ENCODE data around the gene PIBF1.
A peak's percentile ranks its signal among the peaks of the same experiment; 100 is the strongest.
"Not testable (repeated sequence)": the region's sequence is repeated elsewhere in the genome, so short reads cannot be mapped to it uniquely, and the experiment has no call there.

The PIBF1 gene

DNA sequence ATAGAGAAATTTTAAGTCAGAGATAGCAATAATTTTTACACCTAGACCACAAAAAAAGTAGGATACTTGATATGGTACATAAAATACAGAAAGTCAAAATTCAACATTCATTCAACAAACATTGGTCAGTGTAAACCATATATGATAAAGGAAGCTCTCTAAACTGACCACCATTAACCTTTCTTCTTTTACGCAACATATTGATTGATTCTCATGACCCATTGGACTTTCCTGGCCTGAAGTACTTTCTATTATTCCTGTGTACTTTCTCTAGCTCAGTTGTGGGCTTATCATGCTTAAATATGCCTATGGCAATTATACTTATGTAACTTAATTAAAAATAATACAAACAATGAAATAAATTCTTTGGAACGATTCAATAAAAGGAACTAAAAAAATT is 10.7 kb downstream of the PIBF1 start:
- no peaks in the 10 kb centered on the region for H3K27me3 Mint-ChIP-seq (ENCODE audit: low read depth)
- no peak for DNase-seq (ENCODE audit: low spot score)
- H3K9me3 Mint-ChIP-seq: peaks cover 8% of the 10 kb centered on the region
- H3K4me1 Mint-ChIP-seq (ENCODE audit: low read depth): peaks cover 8% of the 10 kb centered on the region
- H3K27ac Mint-ChIP-seq: no peak overlapping the region
- no peak overlapping the region for H3K4me3 Mint-ChIP-seq
- H3K36me3 Mint-ChIP-seq (ENCODE audit: low read depth): peaks cover 58% of the 10 kb centered on the region

DNA sequence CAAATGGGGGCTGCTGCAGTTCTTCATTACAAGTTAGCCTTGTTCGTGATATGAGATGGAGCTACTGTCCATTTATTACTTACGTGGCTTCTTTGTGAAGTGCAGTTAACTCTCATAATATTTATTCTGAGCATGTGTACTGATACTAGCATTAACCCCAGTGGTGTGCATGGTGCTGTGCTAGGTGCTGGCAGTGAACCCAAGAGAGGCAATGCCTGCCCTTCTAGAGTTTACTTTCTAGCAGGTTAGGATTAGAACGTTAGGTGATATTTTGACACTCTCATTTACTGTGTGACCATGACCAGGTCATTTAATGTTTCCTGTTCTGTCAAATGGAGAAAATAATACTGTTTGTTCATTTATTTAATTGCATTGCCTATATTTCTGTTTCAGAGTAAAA is 16.9 kb downstream of the PIBF1 start:
- H3K36me3 Mint-ChIP-seq (ENCODE audit: low read depth): peaks cover 45% of the 10 kb centered on the region
- peaks cover 7% of the 10 kb centered on the region for H3K4me1 Mint-ChIP-seq (ENCODE audit: low read depth)

GRCh38 chr13:72804301-72804700 is 22.4 kb downstream of the PIBF1 start:
- no peak for DNase-seq (ENCODE audit: low spot score)
- H3K9me3 Mint-ChIP-seq: no peaks in the 10 kb centered on the region
- H3K27ac Mint-ChIP-seq: peak overlapping the region; percentile 4
- no peaks in the 10 kb centered on the region for H3K4me1 Mint-ChIP-seq (ENCODE audit: low read depth)
- H3K4me3 Mint-ChIP-seq: no peak overlapping the region
- peaks cover 33% of the 10 kb centered on the region for H3K36me3 Mint-ChIP-seq (ENCODE audit: low read depth)
- no peaks in the 10 kb centered on the region for H3K27me3 Mint-ChIP-seq (ENCODE audit: low read depth)

More for the DNA sequence above, 16.9 kb downstream of the PIBF1 start:
- H3K27ac Mint-ChIP-seq: no peak overlapping the region
- H3K9me3 Mint-ChIP-seq: peaks cover 4% of the 10 kb centered on the region
- H3K4me3 Mint-ChIP-seq: no peak overlapping the region
- H3K27me3 Mint-ChIP-seq (ENCODE audit: low read depth): no peaks in the 10 kb centered on the region
- DNase-seq (ENCODE audit: low spot score): no peak

- Mint-ChIP-seq H3K27me3 (ENCODE audit: low read depth) (no peaks in the 10 kb centered on the region), H3K4me1 (ENCODE audit: low read depth) (no peaks in the 10 kb centered on the region)
Observed at GRCh38 chr13:72805676-72806346, 23.9 kb downstream of the PIBF1 start.

GRCh38 chr13:72806514-72806913 is 24.6 kb downstream of the PIBF1 start:
- not testable (repeated sequence) for H3K27me3 Mint-ChIP-seq (ENCODE audit: low read depth); DNase-seq (ENCODE audit: low spot score); H3K9me3 Mint-ChIP-seq; H3K27ac Mint-ChIP-seq; H3K4me3 Mint-ChIP-seq; H3K4me1 Mint-ChIP-seq (ENCODE audit: low read depth)
- H3K36me3 Mint-ChIP-seq (ENCODE audit: low read depth): peaks cover 28% of the 10 kb centered on the region

More at GRCh38 chr13:72805676-72806346, 23.9 kb downstream of the PIBF1 start:
- no peak for DNase-seq (ENCODE audit: low spot score)
- Mint-ChIP-seq H3K4me3 (no peak overlapping the region), H3K27ac (no peak overlapping the region), H3K9me3 (no peaks in the 10 kb centered on the region), H3K36me3 (ENCODE audit: low read depth) (peaks cover 32% of the 10 kb centered on the region)

- Mint-ChIP-seq H3K9me3 (no peaks in the 10 kb centered on the region), H3K4me1 (ENCODE audit: low read depth) (no peaks in the 10 kb centered on the region), H3K27me3 (ENCODE audit: low read depth) (no peaks in the 10 kb centered on the region), H3K36me3 (ENCODE audit: low read depth) (peaks cover 23% of the 10 kb centered on the region), H3K4me3 (no peak overlapping the region), H3K27ac (no peak overlapping the region)
- no peak for DNase-seq (ENCODE audit: low spot score)
Observed at GRCh38 chr13:72808917-72809500, 27.1 kb downstream of the PIBF1 start.

DNA sequence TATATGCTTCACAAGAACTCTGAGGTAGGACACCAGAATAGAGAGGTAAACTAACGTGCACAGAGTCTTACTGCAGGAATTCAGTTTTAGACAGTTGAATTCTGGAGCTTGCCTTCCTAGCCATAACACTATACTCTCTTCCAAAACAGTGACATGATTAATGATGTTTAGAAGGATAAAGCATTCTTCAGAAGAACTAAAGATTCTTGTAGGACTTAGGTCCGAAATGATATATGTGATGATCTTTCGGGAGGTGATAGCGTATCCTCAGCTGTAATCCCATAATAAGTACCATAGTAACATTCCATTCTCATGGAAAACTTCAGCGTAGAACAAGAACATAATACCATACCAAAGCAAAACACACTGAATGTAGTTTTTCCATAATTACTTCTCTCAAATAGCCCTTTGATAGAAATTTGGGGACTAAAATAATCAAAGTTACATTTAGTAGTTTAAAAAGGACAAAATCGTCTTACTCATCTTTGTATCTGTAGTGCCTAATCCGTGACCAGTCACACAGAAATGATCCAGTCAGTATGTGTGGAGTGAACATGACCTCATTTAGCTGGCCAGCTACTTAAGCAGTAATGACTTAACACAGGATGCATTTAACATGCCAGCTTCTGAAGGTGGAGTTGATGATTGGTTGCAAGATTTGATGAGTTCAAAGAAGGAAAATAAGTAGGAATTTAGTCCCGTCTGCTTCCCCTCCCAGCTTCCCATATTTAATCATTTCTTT is 38.4 kb downstream of the PIBF1 start:
- Mint-ChIP-seq H3K4me1 (ENCODE audit: low read depth) (peaks cover 4% of the 10 kb centered on the region), H3K27ac (no peak overlapping the region), H3K9me3 (no peaks in the 10 kb centered on the region), H3K27me3 (ENCODE audit: low read depth) (no peaks in the 10 kb centered on the region), H3K36me3 (ENCODE audit: low read depth) (peaks cover 23% of the 10 kb centered on the region), H3K4me3 (no peak overlapping the region)
- no peak for DNase-seq (ENCODE audit: low spot score)

GRCh38 chr13:72820898-72821279 is 39.0 kb downstream of the PIBF1 start:
- no peak for DNase-seq (ENCODE audit: low spot score)
- Mint-ChIP-seq H3K36me3 (ENCODE audit: low read depth) (peaks cover 23% of the 10 kb centered on the region), H3K9me3 (no peaks in the 10 kb centered on the region), H3K27me3 (ENCODE audit: low read depth) (no peaks in the 10 kb centered on the region), H3K4me3 (no peak overlapping the region), H3K4me1 (ENCODE audit: low read depth) (peaks cover 4% of the 10 kb centered on the region), H3K27ac (no peak overlapping the region)

- Mint-ChIP-seq H3K4me3 (no peak overlapping the region), H3K9me3 (no peaks in the 10 kb centered on the region), H3K27me3 (ENCODE audit: low read depth) (no peaks in the 10 kb centered on the region), H3K27ac (no peak overlapping the region), H3K4me1 (ENCODE audit: low read depth) (peaks cover 4% of the 10 kb centered on the region), H3K36me3 (ENCODE audit: low read depth) (peaks cover 31% of the 10 kb centered on the region)
- no peak for DNase-seq (ENCODE audit: low spot score)
Observed at GRCh38 chr13:72823081-72823480, 41.1 kb downstream of the PIBF1 start.

DNA sequence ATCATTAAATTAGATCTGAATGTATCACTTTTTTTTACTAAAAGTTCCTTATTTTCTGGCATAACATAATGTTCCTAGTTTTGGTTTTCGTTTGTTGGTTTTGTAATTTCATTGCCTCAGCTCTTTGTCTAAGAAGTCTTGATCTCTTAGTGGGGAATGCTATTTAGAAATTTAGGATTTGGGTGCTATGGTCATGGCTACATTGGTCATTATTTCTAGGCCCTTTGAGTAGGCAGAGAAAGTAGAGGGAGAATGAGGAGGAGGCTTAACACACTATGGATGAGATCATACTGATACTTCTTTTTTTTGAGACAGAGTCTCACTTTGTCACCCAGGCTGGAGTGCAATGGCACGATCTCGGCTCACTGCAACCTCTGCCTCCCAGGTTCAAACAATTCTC is 41.8 kb downstream of the PIBF1 start:
- DNase-seq (ENCODE audit: low spot score): no peak

GRCh38 chr13:72834601-72835000 is 52.7 kb downstream of the PIBF1 start:
- peaks cover 33% of the 10 kb centered on the region for H3K36me3 Mint-ChIP-seq (ENCODE audit: low read depth)
- no peak overlapping the region for H3K4me3 Mint-ChIP-seq
- no peak for DNase-seq (ENCODE audit: low spot score)
- H3K9me3 Mint-ChIP-seq: no peaks in the 10 kb centered on the region
- no peaks in the 10 kb centered on the region for H3K27me3 Mint-ChIP-seq (ENCODE audit: low read depth)
- no peak overlapping the region for H3K27ac Mint-ChIP-seq
- H3K4me1 Mint-ChIP-seq (ENCODE audit: low read depth): peaks cover 10% of the 10 kb centered on the region

More for the DNA sequence above, 41.8 kb downstream of the PIBF1 start:
- H3K27ac Mint-ChIP-seq: no peak overlapping the region
- no peak overlapping the region for H3K4me3 Mint-ChIP-seq
- peaks cover 4% of the 10 kb centered on the region for H3K4me1 Mint-ChIP-seq (ENCODE audit: low read depth)
- no peaks in the 10 kb centered on the region for H3K9me3 Mint-ChIP-seq
- peaks cover 33% of the 10 kb centered on the region for H3K36me3 Mint-ChIP-seq (ENCODE audit: low read depth)
- H3K27me3 Mint-ChIP-seq (ENCODE audit: low read depth): no peaks in the 10 kb centered on the region

DNA sequence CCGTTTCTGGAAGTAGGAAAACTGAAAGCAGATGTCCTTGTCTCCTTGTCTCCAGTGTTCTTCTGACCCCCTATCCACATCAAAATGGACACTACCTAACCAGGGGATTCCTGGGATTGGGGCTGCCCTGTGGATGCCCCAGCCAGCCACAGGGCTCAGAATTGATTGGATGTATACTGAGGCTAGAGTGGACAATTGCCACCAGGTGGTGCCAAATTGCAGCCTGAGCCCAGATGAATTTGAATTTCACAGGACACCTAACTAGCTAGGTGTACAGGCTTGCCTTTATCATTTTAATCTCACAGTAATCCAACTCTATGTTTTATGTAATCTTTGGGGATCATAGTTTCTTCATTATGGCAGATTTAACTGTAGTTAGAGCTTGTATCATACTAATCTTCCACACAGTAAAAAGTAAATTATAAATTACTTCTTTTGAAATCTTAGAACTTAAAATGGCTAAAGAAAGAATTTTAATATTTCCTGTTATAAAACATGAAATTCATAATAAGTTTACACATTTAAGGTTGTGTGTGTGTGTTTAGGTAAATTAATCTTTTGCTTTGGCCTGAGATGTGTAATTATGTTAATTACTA is 58.0 kb downstream of the PIBF1 start:
- no peaks in the 10 kb centered on the region for H3K9me3 Mint-ChIP-seq
- H3K27me3 Mint-ChIP-seq (ENCODE audit: low read depth): no peaks in the 10 kb centered on the region
- H3K27ac Mint-ChIP-seq: no peak overlapping the region
- H3K4me1 Mint-ChIP-seq (ENCODE audit: low read depth): peaks cover 2% of the 10 kb centered on the region
- no peak overlapping the region for H3K4me3 Mint-ChIP-seq
- H3K36me3 Mint-ChIP-seq (ENCODE audit: low read depth): peaks cover 14% of the 10 kb centered on the region
- peak; percentile 7 for DNase-seq (ENCODE audit: low spot score)

GRCh38 chr13:72842991-72843390 is 61.1 kb downstream of the PIBF1 start:
- DNase-seq (ENCODE audit: low spot score): no peak
- Mint-ChIP-seq H3K4me3 (no peak overlapping the region), H3K27me3 (ENCODE audit: low read depth) (no peaks in the 10 kb centered on the region), H3K9me3 (no peaks in the 10 kb centered on the region), H3K36me3 (ENCODE audit: low read depth) (peaks cover 27% of the 10 kb centered on the region), H3K4me1 (ENCODE audit: low read depth) (peaks cover 2% of the 10 kb centered on the region), H3K27ac (peak overlapping the region; percentile 28)

DNA sequence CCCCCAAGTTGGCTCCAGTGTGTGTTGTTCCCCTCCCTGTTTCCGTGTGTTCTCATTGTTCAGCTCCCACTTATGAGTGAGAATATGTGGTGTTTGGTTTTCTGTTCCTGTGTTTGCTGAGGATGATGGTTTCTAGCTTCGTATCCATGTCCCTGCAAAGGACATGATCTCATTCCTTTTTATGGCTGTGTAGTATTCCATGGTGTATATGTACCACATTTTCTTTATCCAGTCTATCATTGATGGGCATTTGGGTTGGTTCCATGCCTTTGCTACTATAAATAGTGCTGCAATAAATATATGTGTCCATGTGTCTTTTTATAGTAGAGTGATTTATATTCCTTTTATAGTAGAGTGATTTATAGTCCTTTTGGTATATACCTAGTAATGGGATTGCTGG is 63.2 kb downstream of the PIBF1 start:
- not testable (repeated sequence) for DNase-seq (ENCODE audit: low spot score); H3K27ac Mint-ChIP-seq; H3K9me3 Mint-ChIP-seq; H3K27me3 Mint-ChIP-seq (ENCODE audit: low read depth); H3K4me1 Mint-ChIP-seq (ENCODE audit: low read depth); H3K4me3 Mint-ChIP-seq
- H3K36me3 Mint-ChIP-seq (ENCODE audit: low read depth): peaks cover 28% of the 10 kb centered on the region
